GM18526 (cell line): Measurements from ENCODE around the gene A2M.

Source experiments
- POLR2A ChIP-seq: IDR thresholded peaks from 3 replicates; pipeline ENCODE4 v1.6.1; 2011; ENCODE audit not compliant: insufficient read length; ENCODE audit errors: extremely low read depth

Gene A2M

GRCh38 chr12:9108504-9109212, 7.1 kb downstream of the A2M start:
- no peak for TF ChIP-seq POLR2A

- TF ChIP-seq POLR2A, result no peak
Observed at GRCh38 chr12:9107542-9107873, 8.2 kb downstream of the A2M start.

GRCh38 chr12:9106610-9107541, 8.8 kb downstream of the A2M start:
- TF ChIP-seq POLR2A, result no peak

GRCh38 chr12:9106067-9106466, 9.7 kb downstream of the A2M start:
- no peak for TF ChIP-seq POLR2A

GRCh38 chr12:9104767-9105423, 10.8 kb downstream of the A2M start:
- TF ChIP-seq POLR2A, result no peak

- no peak for TF ChIP-seq POLR2A
Observed at GRCh38 chr12:9104087-9104486, 11.6 kb downstream of the A2M start.

GRCh38 chr12:9103050-9103849, 12.5 kb downstream of the A2M start:
- TF ChIP-seq POLR2A, result no peak

- TF ChIP-seq POLR2A, result no peak
Observed at GRCh38 chr12:9101018-9101687, 14.6 kb downstream of the A2M start.

- no peak for TF ChIP-seq POLR2A
Observed at GRCh38 chr12:9099552-9100190, 16.0 kb downstream of the A2M start.

- no peak for TF ChIP-seq POLR2A
Observed at GRCh38 chr12:9098463-9099026, 17.2 kb downstream of the A2M start.

- TF ChIP-seq POLR2A, result no peak
Observed at GRCh38 chr12:9098115-9098452, 17.6 kb downstream of the A2M start.

- no peak for TF ChIP-seq POLR2A
Observed at GRCh38 chr12:9096563-9097176, 19.0 kb downstream of the A2M start.

- TF ChIP-seq POLR2A, result no peak
Observed at GRCh38 chr12:9095322-9095721, 20.4 kb downstream of the A2M start.
